ENCODE data around the gene MRPL18.

Gene MRPL18

DNA sequence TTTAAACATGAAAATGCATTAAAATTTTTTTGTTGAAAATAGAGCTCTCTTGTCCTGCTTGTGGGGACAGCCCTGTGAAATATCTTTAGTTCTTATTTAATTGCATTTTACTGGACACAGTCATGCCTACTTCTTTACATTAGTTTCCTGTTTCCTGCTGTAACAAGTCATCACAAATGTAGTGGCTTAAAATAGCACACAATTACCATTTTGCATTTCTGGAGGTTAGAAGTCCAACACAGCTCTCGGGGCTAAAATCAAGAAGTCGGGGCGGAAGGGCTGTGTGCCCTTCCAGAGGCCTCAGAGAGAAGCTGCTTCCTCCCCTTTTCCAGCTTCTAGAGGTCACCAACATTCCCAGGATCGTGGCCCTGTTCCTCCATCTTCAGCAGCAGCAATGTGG, 39.3 kb downstream of the MRPL18 start:
- Mint-ChIP-seq H3K36me3 (ENCODE audit: insufficient read depth) (no peaks in the 10 kb centered on the region), H3K27me3 (peaks cover 9 to 17% of the 10 kb centered on the region in 2 donors), H3K27ac (no peak overlapping the region), H3K4me3 (no peak overlapping the region), H3K4me1 (ENCODE audit: low read depth in 2 of 2) (peaks cover 0 to 6% of the 10 kb centered on the region in 2 donors), H3K9me3 (no peaks in the 10 kb centered on the region)
- DNase-seq (no peak), ATAC-seq (replicated peaks) (no peak)

GRCh38 chr6:159830501-159831372, 40.5 kb downstream of the MRPL18 start:
- Mint-ChIP-seq H3K9me3 (no peaks in the 10 kb centered on the region), H3K27me3 (peaks cover 9 to 17% of the 10 kb centered on the region in 2 donors), H3K4me1 (ENCODE audit: low read depth in 2 of 2) (peaks cover 0 to 6% of the 10 kb centered on the region in 2 donors), H3K27ac (no peak overlapping the region), H3K4me3 (no peak overlapping the region), H3K36me3 (ENCODE audit: insufficient read depth) (no peaks in the 10 kb centered on the region)
- ATAC-seq (replicated peaks) = no peak
- DNase-seq = no peak

DNA sequence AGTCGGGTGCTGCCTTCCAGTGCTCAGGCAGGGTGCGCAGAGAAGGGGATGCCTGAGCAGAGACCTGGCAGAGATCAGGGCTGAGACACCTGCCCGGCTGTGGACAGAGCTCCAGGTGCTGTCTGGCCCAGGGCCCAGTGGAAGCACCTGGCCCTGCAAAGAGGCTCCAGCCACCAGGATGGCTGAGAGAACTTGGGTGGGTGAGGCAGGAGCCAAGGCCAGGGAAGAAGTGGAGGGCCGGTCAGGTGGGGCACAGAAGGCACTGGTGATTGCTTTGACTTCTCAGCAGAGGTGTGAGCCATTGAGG, 41.1 kb downstream of the MRPL18 start:
- Mint-ChIP-seq H3K4me1 (ENCODE audit: low read depth in 2 of 2) (peaks cover 0 to 6% of the 10 kb centered on the region in 2 donors), H3K36me3 (ENCODE audit: insufficient read depth) (no peaks in the 10 kb centered on the region)

GRCh38 chr6:159832946-159833345, 42.7 kb downstream of the MRPL18 start:
- ATAC-seq (replicated peaks) = no peak
- no peaks in the 10 kb centered on the region for H3K36me3 Mint-ChIP-seq (ENCODE audit: insufficient read depth)

More for the DNA sequence above, 41.1 kb downstream of the MRPL18 start:
- Mint-ChIP-seq H3K4me3 (no peak overlapping the region), H3K27ac (peak overlapping the region in 1 of 2 donors; percentile 20), H3K9me3 (no peaks in the 10 kb centered on the region), H3K27me3 (peaks cover 9 to 22% of the 10 kb centered on the region in 2 donors)
- DNase-seq = no peak
- ATAC-seq (replicated peaks) = no peak

DNA sequence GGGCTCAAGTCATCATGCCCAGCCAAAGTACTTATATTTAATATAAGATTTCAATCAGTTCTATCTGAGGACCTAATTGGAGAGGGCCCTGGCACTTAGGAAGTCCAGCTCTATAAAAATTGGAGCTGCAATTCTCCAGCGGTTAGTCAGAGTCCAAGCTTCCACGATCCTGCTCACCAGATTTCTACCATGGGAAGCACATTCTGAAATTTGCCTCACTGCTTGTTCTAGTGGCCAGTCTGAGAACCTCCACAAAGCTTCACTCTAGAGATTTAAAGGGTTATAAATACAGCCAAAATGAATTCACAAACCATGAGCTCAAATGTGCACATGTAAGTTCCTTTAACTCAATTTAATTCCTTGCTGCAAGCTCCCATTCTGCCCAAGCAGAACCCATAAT, 43.3 kb downstream of the MRPL18 start:
- no peak overlapping the region for H3K4me3 Mint-ChIP-seq
- no peaks in the 10 kb centered on the region for H3K9me3 Mint-ChIP-seq
- ATAC-seq (replicated peaks) (no peak), DNase-seq (no peak)
- peaks cover 0 to 6% of the 10 kb centered on the region in 2 donors for H3K4me1 Mint-ChIP-seq (ENCODE audit: low read depth in 2 of 2)
- no peak overlapping the region for H3K27ac Mint-ChIP-seq
- H3K27me3 Mint-ChIP-seq = peaks cover 27 to 44% of the 10 kb centered on the region in 2 donors
- H3K36me3 Mint-ChIP-seq (ENCODE audit: insufficient read depth) = no peaks in the 10 kb centered on the region

More at GRCh38 chr6:159832946-159833345, 42.7 kb downstream of the MRPL18 start:
- DNase-seq = no peak
- Mint-ChIP-seq H3K4me1 (ENCODE audit: low read depth in 2 of 2) (peaks cover 0 to 6% of the 10 kb centered on the region in 2 donors), H3K27me3 (peaks cover 21 to 38% of the 10 kb centered on the region in 2 donors), H3K27ac (no peak overlapping the region), H3K4me3 (no peak overlapping the region), H3K9me3 (no peaks in the 10 kb centered on the region)

GRCh38 chr6:159833997-159834603, 43.8 kb downstream of the MRPL18 start:
- Mint-ChIP-seq H3K27ac (no peak overlapping the region), H3K4me3 (no peak overlapping the region), H3K27me3 (peaks cover 29 to 47% of the 10 kb centered on the region in 2 donors), H3K36me3 (ENCODE audit: insufficient read depth) (no peaks in the 10 kb centered on the region), H3K9me3 (no peaks in the 10 kb centered on the region), H3K4me1 (ENCODE audit: low read depth in 2 of 2) (peaks cover 0 to 6% of the 10 kb centered on the region in 2 donors)
- ATAC-seq (replicated peaks) (no peak), DNase-seq (no peak)

DNA sequence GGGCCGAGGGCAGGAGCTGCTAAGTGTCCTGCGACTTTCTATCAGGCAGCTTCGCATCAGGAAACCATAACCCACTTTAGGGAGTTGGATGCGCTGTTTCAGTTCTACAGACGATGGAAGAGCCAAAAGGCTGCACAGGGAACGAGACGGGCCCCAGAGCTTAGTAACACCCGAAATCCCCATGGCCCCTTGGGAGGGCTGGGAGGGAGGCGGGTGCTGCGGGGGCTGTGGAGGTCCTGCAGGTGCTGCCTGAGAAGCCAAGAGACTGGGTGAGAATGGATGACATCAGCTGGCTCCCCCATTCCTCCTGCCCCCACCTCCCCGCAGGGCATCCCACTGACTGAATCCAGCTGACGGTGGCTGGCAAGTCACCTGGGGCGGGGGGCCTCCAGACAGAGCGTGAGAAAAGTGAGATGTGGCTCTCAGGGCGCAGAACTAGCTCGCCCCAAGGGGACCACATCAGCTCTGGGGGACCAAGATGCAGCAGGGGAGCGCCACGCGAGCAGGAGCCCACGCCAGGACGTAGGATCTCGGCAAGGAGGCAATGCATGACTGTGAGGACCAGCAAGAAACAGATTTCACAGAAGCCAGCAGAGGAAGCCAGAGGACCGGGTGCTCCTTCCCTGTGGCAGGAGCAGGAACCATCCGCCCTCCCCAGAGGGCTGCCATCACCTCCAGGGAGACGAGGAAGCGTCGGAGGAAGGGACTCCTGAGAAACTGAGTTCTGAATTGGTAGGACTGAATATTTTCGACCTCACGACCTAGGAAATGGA, 46.6 kb downstream of the MRPL18 start:
- H3K4me3 Mint-ChIP-seq = no peak overlapping the region
- DNase-seq = no peak
- ATAC-seq (replicated peaks) = no peak
- no peak overlapping the region for H3K27ac Mint-ChIP-seq
- H3K36me3 Mint-ChIP-seq (ENCODE audit: insufficient read depth) = no peaks in the 10 kb centered on the region
- no peaks in the 10 kb centered on the region for H3K9me3 Mint-ChIP-seq
- H3K27me3 Mint-ChIP-seq = peaks cover 37 to 48% of the 10 kb centered on the region in 2 donors
- no peaks in the 10 kb centered on the region for H3K4me1 Mint-ChIP-seq (ENCODE audit: low read depth in 2 of 2)

DNA sequence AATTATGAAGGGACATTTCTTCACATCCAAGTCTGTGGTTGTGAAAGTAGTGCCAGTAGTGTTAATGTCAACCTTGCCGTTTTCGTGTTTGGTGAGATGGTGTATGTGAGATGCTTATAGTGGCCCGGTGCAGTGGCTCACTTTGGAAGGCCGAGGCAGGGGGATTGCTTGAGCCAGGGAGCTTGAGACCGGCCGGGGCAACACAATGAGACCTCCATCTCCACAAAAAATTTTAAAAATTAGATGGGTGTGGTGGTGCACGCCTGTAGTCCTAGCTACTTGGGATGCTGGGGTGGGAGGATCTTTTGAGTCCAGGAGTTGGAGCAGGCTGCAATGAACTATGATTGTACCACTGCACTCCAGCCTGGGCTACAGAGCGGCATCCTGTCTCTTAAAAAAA, 47.2 kb downstream of the MRPL18 start:
- DNase-seq = no peak
- Mint-ChIP-seq H3K27ac (no peak overlapping the region), H3K27me3 (peaks cover 37 to 48% of the 10 kb centered on the region in 2 donors), H3K4me3 (no peak overlapping the region), H3K9me3 (no peaks in the 10 kb centered on the region), H3K4me1 (ENCODE audit: low read depth in 2 of 2) (no peaks in the 10 kb centered on the region), H3K36me3 (ENCODE audit: insufficient read depth) (no peaks in the 10 kb centered on the region)
- no peak for ATAC-seq (replicated peaks)

GRCh38 chr6:159838020-159838744, 47.9 kb downstream of the MRPL18 start:
- Mint-ChIP-seq H3K4me1 (ENCODE audit: low read depth in 2 of 2) (no peaks in the 10 kb centered on the region), H3K4me3 (no peak overlapping the region), H3K27ac (no peak overlapping the region), H3K36me3 (ENCODE audit: insufficient read depth) (no peaks in the 10 kb centered on the region), H3K27me3 (peaks cover 37 to 48% of the 10 kb centered on the region in 2 donors), H3K9me3 (no peaks in the 10 kb centered on the region)
- ATAC-seq (replicated peaks) (no peak), DNase-seq (no peak)

DNA sequence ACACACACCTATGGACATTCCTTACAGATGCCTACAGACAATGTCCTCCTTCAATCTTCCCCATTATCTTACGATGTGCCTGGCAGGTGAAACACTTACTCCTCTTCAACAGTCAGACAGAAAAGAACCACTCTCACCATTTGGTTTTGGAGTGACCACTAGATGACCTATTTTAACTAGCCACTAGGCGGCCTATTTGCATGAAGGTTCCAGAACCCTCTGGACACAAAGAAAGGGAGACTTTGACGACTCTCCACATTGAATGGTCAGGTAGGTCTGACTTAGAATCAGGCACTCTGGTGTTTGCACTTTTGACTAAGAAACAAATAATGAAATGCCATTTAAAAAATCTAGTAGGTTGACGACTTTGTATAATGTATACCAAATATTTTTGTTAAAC, 51.8 kb downstream of the MRPL18 start:
- DNase-seq (no peak), ATAC-seq (replicated peaks) (no peak)
- H3K4me1 Mint-ChIP-seq (ENCODE audit: low read depth in 2 of 2) = no peaks in the 10 kb centered on the region
- no peak overlapping the region for H3K27ac Mint-ChIP-seq
- H3K27me3 Mint-ChIP-seq = peaks cover 32 to 37% of the 10 kb centered on the region in 2 donors
- H3K4me3 Mint-ChIP-seq = no peak overlapping the region
- H3K9me3 Mint-ChIP-seq = no peaks in the 10 kb centered on the region
- no peaks in the 10 kb centered on the region for H3K36me3 Mint-ChIP-seq (ENCODE audit: insufficient read depth)

- Mint-ChIP-seq H3K4me1 (ENCODE audit: low read depth in 2 of 2) (no peaks in the 10 kb centered on the region), H3K36me3 (ENCODE audit: insufficient read depth) (no peaks in the 10 kb centered on the region), H3K4me3 (no peak overlapping the region), H3K9me3 (no peaks in the 10 kb centered on the region), H3K27ac (peak overlapping the region in 1 of 2 donors; percentile 56), H3K27me3 (peaks cover 9% of the 10 kb centered on the region in 2 donors)
- no peak for ATAC-seq (replicated peaks)
- no peak for DNase-seq
These were observed 54.7 kb downstream of the MRPL18 start for GRCh38 chr6:159844737-159845645.
